Panc1 (cell line): ENCODE measurements around the gene FBXL17. TPM values are rescaled to one million over a fixed set of nuclear protein-coding genes. Genes with fewer than 3 reads are reported as not detected.

Experiments used
- ATAC-seq: fragments of 200-7000 bp; cut with Tn5 transposase; 2 replicates; pipeline ENCODE4 v1.9.1; 2020; ENCODE audit warnings: mild to moderate bottlenecking, moderate library complexity
- BruUV-seq: library from RNA; stranded (reverse); fragments of 400-500 nt; replicated peaks from 2 replicates; lab custom pipeline; 2021; lab: Mats Ljungman, UMichigan
- CTCF ChIA-PET: fragments of 300-600 bp; sonication (Branson Sonifier 250); formaldehyde crosslinking; loops from one replicate; lab custom pipeline; 2022; ENCODE audit warnings: antibody characterized with exemption; lab: Charles Lee
- POLR2A ChIA-PET: fragments of 300-600 bp; sonication (Branson Sonifier 250); formaldehyde crosslinking; loops from one replicate; lab custom pipeline; 2022; ENCODE audit warnings: antibody characterized with exemption; lab: Charles Lee
- DNase-seq: peaks from one replicate; pipeline ENCODE4 v3.0.0-alpha.2; 2010; ENCODE audit warnings: low read depth, low spot score
- H3K27ac ChIP-seq: 2 replicates; pipeline ENCODE4 v1.5.1; 2011; ENCODE audit warnings: mild to moderate bottlenecking, low read length, inconsistent platforms
- H3K27me3 ChIP-seq: fragments of 200-500 bp; sonication (Bioruptor generic); 2 replicates; pipeline ENCODE4 v1.6.0; 2014; ENCODE audit warnings: low read length, inconsistent platforms; ENCODE audit not compliant: control insufficient read depth, insufficient read depth
- H3K36me3 ChIP-seq: fragments of 200-500 bp; sonication (Bioruptor generic); 2 replicates; pipeline ENCODE4 v1.5.1; 2014; ENCODE audit warnings: inconsistent platforms, mild to moderate bottlenecking, low read length, moderate library complexity; ENCODE audit not compliant: control insufficient read depth, insufficient read depth
- H3K4me1 ChIP-seq: 2 replicates; pipeline ENCODE4 v1.5.1; 2011; ENCODE audit warnings: inconsistent platforms, mild to moderate bottlenecking, low read length, moderate library complexity; ENCODE audit not compliant: control insufficient read depth, insufficient read depth
- H3K4me3 ChIP-seq, 2 experiments: 2 replicates each; pipeline ENCODE4 v1.5.1; 2011 to 2012; ENCODE audit warnings: low read depth in 2 of 2, low read length in 2 of 2, mild to moderate bottlenecking in 2 of 2, inconsistent platforms in 1 of 2, moderate library complexity in 1 of 2
- H3K9me3 ChIP-seq: fragments of 200-500 bp; sonication (Bioruptor generic); 2 replicates; pipeline ENCODE4 v1.5.1; 2014; ENCODE audit warnings: low read depth, mild to moderate bottlenecking, inconsistent platforms, low read length, moderate library complexity; ENCODE audit not compliant: control insufficient read depth, insufficient read depth
- POLR2AphosphoS5 ChIP-seq: IDR thresholded peaks from 2 replicates; pipeline ENCODE4 v1.6.1; 2012; ENCODE audit warnings: mild to moderate bottlenecking, low read depth, low read length, moderate library complexity
- SIN3A ChIP-seq: IDR thresholded peaks from 2 replicates; pipeline ENCODE4 v1.6.1; 2012; ENCODE audit warnings: low read depth, mild to moderate bottlenecking, low read length, moderate library complexity, borderline replicate concordance; ENCODE audit not compliant: insufficient read depth
- TCF7L2 ChIP-seq: IDR thresholded peaks from 2 replicates; pipeline ENCODE4 v1.6.1; 2011; ENCODE audit warnings: mild to moderate bottlenecking, low read depth, low read length, inconsistent platforms
- in situ Hi-C: cut with HindIII; loops from 2 replicates; pipeline ENCODE4 v1.10.0; 2016; ENCODE audit warnings: low sequenced_read_pairs, low pct_unique_long_range_greater_than_20kb
- intact Hi-C: fragments of 100-400 bp; cut with micrococcal nuclease; formaldehyde crosslinking; loops from one replicate; pipeline ENCODE4 v1.10.0; 2022; ENCODE audit not compliant: unreplicated experiment
- total RNA-seq: library from RNA; stranded (reverse); gene quantifications from one replicate; pipeline ENCODE4 v1.2.1, GENCODE V29; 2021; ENCODE audit not compliant: unreplicated experiment
- TF ChIP-seq, protein P1 (sequence below), 2 experiments: IDR thresholded peaks; 2 replicates each; pipeline ENCODE4 v1.6.1; 2011 to 2012; ENCODE audit warnings: low read depth in 2 of 2, control low read depth in 1 of 2, low read length in 1 of 2, mild to moderate bottlenecking in 1 of 2, moderate library complexity in 1 of 2; ENCODE audit not compliant: insufficient read depth in 1 of 2
- TF ChIP-seq, protein P2 (sequence below): fragments of 450-650 bp; IDR thresholded peaks from 2 replicates; pipeline ENCODE4 v1.5.1; 2017; ENCODE audit warnings: mild to moderate bottlenecking

The FBXL17 gene
- total RNA-seq, 1 experiment from 2014 or later = 17.4 TPM

DNA sequence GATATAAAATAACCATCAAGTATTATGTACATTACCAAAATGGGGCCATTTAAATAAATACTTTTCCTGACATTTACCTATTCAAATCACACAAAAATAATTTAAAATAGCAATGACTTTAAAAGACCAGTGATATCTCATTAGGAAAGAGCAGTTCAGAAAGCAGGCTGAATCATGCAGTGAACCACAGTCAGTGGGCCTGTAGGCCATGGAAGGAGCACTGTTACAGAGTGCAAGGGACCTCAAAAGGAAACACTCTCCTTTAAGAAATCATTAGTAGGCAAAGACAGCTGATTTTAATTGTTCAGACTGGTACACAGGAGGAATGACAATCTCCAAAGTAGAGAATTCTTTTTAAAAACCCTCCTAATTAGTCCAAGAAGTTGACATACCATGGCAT lies 427.6 kb downstream of the FBXL17 start:
- in situ Hi-C loops (no loop called here), intact Hi-C loops (no loop called here)
- no peak overlapping the region for H3K4me3 ChIP-seq
- H3K9me3 ChIP-seq = no peaks in the 10 kb centered on the region
- ChIA-PET POLR2A (no interaction called here), CTCF (no interaction called here)
- DNase-seq (no peak), ATAC-seq (no peak)
- no peaks in the 10 kb centered on the region for H3K36me3 ChIP-seq
- H3K27me3 ChIP-seq = no peaks in the 10 kb centered on the region
- TF ChIP-seq, protein P1, sequence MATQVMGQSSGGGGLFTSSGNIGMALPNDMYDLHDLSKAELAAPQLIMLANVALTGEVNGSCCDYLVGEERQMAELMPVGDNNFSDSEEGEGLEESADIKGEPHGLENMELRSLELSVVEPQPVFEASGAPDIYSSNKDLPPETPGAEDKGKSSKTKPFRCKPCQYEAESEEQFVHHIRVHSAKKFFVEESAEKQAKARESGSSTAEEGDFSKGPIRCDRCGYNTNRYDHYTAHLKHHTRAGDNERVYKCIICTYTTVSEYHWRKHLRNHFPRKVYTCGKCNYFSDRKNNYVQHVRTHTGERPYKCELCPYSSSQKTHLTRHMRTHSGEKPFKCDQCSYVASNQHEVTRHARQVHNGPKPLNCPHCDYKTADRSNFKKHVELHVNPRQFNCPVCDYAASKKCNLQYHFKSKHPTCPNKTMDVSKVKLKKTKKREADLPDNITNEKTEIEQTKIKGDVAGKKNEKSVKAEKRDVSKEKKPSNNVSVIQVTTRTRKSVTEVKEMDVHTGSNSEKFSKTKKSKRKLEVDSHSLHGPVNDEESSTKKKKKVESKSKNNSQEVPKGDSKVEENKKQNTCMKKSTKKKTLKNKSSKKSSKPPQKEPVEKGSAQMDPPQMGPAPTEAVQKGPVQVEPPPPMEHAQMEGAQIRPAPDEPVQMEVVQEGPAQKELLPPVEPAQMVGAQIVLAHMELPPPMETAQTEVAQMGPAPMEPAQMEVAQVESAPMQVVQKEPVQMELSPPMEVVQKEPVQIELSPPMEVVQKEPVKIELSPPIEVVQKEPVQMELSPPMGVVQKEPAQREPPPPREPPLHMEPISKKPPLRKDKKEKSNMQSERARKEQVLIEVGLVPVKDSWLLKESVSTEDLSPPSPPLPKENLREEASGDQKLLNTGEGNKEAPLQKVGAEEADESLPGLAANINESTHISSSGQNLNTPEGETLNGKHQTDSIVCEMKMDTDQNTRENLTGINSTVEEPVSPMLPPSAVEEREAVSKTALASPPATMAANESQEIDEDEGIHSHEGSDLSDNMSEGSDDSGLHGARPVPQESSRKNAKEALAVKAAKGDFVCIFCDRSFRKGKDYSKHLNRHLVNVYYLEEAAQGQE (IDR thresholded peaks at IDR 0.05; ENCODE audit: insufficient read depth in 1 of 2, low read depth in 2 of 2, low read length in 1 of 2) = no peak
- no peak for TF ChIP-seq POLR2AphosphoS5
- TF ChIP-seq, protein P2, sequence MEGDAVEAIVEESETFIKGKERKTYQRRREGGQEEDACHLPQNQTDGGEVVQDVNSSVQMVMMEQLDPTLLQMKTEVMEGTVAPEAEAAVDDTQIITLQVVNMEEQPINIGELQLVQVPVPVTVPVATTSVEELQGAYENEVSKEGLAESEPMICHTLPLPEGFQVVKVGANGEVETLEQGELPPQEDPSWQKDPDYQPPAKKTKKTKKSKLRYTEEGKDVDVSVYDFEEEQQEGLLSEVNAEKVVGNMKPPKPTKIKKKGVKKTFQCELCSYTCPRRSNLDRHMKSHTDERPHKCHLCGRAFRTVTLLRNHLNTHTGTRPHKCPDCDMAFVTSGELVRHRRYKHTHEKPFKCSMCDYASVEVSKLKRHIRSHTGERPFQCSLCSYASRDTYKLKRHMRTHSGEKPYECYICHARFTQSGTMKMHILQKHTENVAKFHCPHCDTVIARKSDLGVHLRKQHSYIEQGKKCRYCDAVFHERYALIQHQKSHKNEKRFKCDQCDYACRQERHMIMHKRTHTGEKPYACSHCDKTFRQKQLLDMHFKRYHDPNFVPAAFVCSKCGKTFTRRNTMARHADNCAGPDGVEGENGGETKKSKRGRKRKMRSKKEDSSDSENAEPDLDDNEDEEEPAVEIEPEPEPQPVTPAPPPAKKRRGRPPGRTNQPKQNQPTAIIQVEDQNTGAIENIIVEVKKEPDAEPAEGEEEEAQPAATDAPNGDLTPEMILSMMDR = no peak
- TF ChIP-seq TCF7L2 = no peak
- no TSS peak for BruUV-seq
- H3K4me1 ChIP-seq = no peaks in the 10 kb centered on the region
- no peak overlapping the region for H3K27ac ChIP-seq

DNA sequence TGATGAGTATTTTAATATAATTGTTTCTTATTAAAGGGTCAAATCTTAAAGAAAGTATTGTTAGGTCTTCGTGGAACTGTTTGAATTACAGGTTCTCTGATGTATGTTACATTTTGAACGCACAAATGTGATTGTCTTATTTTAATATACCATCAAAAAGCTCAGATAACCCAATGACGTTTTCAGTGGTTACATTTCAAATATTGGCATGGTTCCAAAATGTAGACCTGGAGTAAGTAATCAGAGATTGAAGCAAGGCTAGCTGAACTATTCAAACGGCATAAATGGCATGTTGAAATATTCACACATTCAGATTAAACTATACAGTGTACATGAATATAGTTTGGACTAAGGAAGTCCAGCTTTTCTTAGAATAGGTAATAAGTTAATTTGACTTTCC lies 429.4 kb downstream of the FBXL17 start:
- in situ Hi-C loops = no loop called here
- no peak overlapping the region for H3K27ac ChIP-seq
- TF ChIP-seq, protein P2 = no peak
- TF ChIP-seq TCF7L2 (no peak), POLR2AphosphoS5 (no peak), SIN3A (no peak)
- TF ChIP-seq, protein P1 (IDR thresholded peaks at IDR 0.05; ENCODE audit: insufficient read depth in 1 of 2, low read depth in 2 of 2, low read length in 1 of 2) = no peak
- no peaks in the 10 kb centered on the region for H3K9me3 ChIP-seq
- no peaks in the 10 kb centered on the region for H3K27me3 ChIP-seq
- H3K4me3 ChIP-seq = no peak overlapping the region
- CTCF ChIA-PET = no interaction called here
- POLR2A ChIA-PET = no interaction called here
- intact Hi-C loops = no loop called here
- no peak for DNase-seq
- H3K4me1 ChIP-seq = no peaks in the 10 kb centered on the region
- H3K36me3 ChIP-seq = no peaks in the 10 kb centered on the region
- no peak for ATAC-seq
- BruUV-seq = no TSS peak
